Prostate gland (tissue), 2 donors: ENCODE results near the gene PRKG1.

Experiments used
- CTCF ChIP-seq, 4 experiments: fragments of 200-600 bp in 2 of 4; fragments of 450-650 bp in 2 of 4; sonication (generic) in 2 of 4; IDR thresholded peaks; 1 replicate in 3 of 4; 2 replicates in 1 of 4; pipeline ENCODE4 v1.5.1; 2016 to 2019; ENCODE audit warnings: antibody characterized with exemption in 4 of 4, mild to moderate bottlenecking in 2 of 4, moderate library complexity in 2 of 4
- POLR2A ChIP-seq: fragments of 450-650 bp; IDR thresholded peaks from one replicate; pipeline ENCODE4 v1.6.1; 2016; ENCODE audit warnings: antibody characterized with exemption, mild to moderate bottlenecking
- POLR2AphosphoS5 ChIP-seq: sonication (generic); formaldehyde crosslinking; IDR thresholded peaks from one replicate; pipeline ENCODE4 v1.6.1; 2017; ENCODE audit warnings: antibody characterized with exemption

- no peak for TF ChIP-seq CTCF (IDR thresholded peaks at IDR 0.05)
- TF ChIP-seq POLR2AphosphoS5: no peak
- TF ChIP-seq POLR2A: no peak
These were observed 1158.5 kb downstream of the PRKG1 start for GRCh38 chr10:52232561-52233350.
